Rectal smooth muscle tissue (tissue), 1 donor: ENCODE measurements around the gene APOBEC4.
A peak's percentile ranks its signal among the peaks of the same experiment; 100 is the strongest.
"Not testable (repeated sequence)": the region's sequence is repeated elsewhere in the genome, so short reads cannot be mapped to it uniquely, and the experiment has no call there.

Experiments
- H3K27ac ChIP-seq: one replicate; pipeline ENCODE4 v1.7.0; 2013; ENCODE audit warnings: low read depth, low read length, inconsistent platforms
- H3K27me3 ChIP-seq: one replicate; pipeline ENCODE4 v1.7.0; 2013; ENCODE audit warnings: low read length; ENCODE audit not compliant: control insufficient read depth, insufficient read depth
- H3K36me3 ChIP-seq: one replicate; pipeline ENCODE4 v1.7.0; 2013; ENCODE audit warnings: low read length; ENCODE audit not compliant: control insufficient read depth, insufficient read depth
- H3K4me1 ChIP-seq: one replicate; pipeline ENCODE4 v1.7.0; 2013; ENCODE audit warnings: low read length; ENCODE audit not compliant: control insufficient read depth, insufficient read depth
- H3K4me3 ChIP-seq: one replicate; pipeline ENCODE4 v1.7.0; 2013; ENCODE audit warnings: low read length
- H3K9ac ChIP-seq: one replicate; pipeline ENCODE4 v1.7.0; 2013; ENCODE audit warnings: low read length

The APOBEC4 gene

GRCh38 chr1:183622884-183623785 is 30.0 kb downstream of the APOBEC4 start:
- Histone ChIP-seq H3K9ac (no peak overlapping the region), H3K36me3 (no peaks in the 10 kb centered on the region), H3K4me1 (peaks cover 5% of the 10 kb centered on the region), H3K4me3 (no peak overlapping the region), H3K27ac (peak overlapping the region; percentile 10), H3K27me3 (no peaks in the 10 kb centered on the region)

- H3K36me3 ChIP-seq, result no peaks in the 10 kb centered on the region
- H3K27ac ChIP-seq, result no peak overlapping the region
- no peak overlapping the region for H3K4me3 ChIP-seq
- H3K9ac ChIP-seq, result no peak overlapping the region
- H3K4me1 ChIP-seq, result peaks cover 4% of the 10 kb centered on the region
- no peaks in the 10 kb centered on the region for H3K27me3 ChIP-seq
Measured at GRCh38 chr1:183622013-183622412, 31.1 kb downstream of the APOBEC4 start.

GRCh38 chr1:183620311-183620710 is 32.8 kb downstream of the APOBEC4 start:
- no peak overlapping the region for H3K27ac ChIP-seq
- no peaks in the 10 kb centered on the region for H3K4me1 ChIP-seq
- no peaks in the 10 kb centered on the region for H3K36me3 ChIP-seq
- no peak overlapping the region for H3K9ac ChIP-seq
- no peak overlapping the region for H3K4me3 ChIP-seq
- no peaks in the 10 kb centered on the region for H3K27me3 ChIP-seq

- H3K4me3 ChIP-seq, result no peak overlapping the region
- no peaks in the 10 kb centered on the region for H3K36me3 ChIP-seq
- H3K27me3 ChIP-seq, result no peaks in the 10 kb centered on the region
- H3K27ac ChIP-seq, result no peak overlapping the region
- no peak overlapping the region for H3K9ac ChIP-seq
- H3K4me1 ChIP-seq, result no peaks in the 10 kb centered on the region
Measured at GRCh38 chr1:183619781-183620180, 33.3 kb downstream of the APOBEC4 start.

GRCh38 chr1:183618202-183618601 is 34.9 kb downstream of the APOBEC4 start:
- not testable (repeated sequence) for H3K36me3 ChIP-seq, H3K9ac ChIP-seq, H3K27ac ChIP-seq, H3K4me1 ChIP-seq, H3K4me3 ChIP-seq, H3K27me3 ChIP-seq

GRCh38 chr1:183612975-183613374 is 40.1 kb downstream of the APOBEC4 start:
- not testable (repeated sequence) for H3K36me3 ChIP-seq

GRCh38 chr1:183612407-183612806 is 40.7 kb downstream of the APOBEC4 start:
- Histone ChIP-seq H3K9ac (no peak overlapping the region), H3K4me3 (no peak overlapping the region), H3K27ac (no peak overlapping the region)

More at GRCh38 chr1:183612975-183613374, 40.1 kb downstream of the APOBEC4 start:
- not testable (repeated sequence) for H3K9ac ChIP-seq, H3K27me3 ChIP-seq, H3K4me3 ChIP-seq, H3K27ac ChIP-seq
- H3K4me1 ChIP-seq, result peaks cover 10% of the 10 kb centered on the region

GRCh38 chr1:183611021-183611420 is 42.1 kb downstream of the APOBEC4 start:
- no peak overlapping the region for H3K27ac ChIP-seq
- H3K9ac ChIP-seq, result no peak overlapping the region
- no peak overlapping the region for H3K4me3 ChIP-seq
- peaks cover 10% of the 10 kb centered on the region for H3K4me1 ChIP-seq
- no peaks in the 10 kb centered on the region for H3K36me3 ChIP-seq
- H3K27me3 ChIP-seq, result no peaks in the 10 kb centered on the region

More at GRCh38 chr1:183612407-183612806, 40.7 kb downstream of the APOBEC4 start:
- no peaks in the 10 kb centered on the region for H3K36me3 ChIP-seq
- no peaks in the 10 kb centered on the region for H3K27me3 ChIP-seq
- peaks cover 10% of the 10 kb centered on the region for H3K4me1 ChIP-seq

- peaks cover 10% of the 10 kb centered on the region for H3K4me1 ChIP-seq
- H3K4me3 ChIP-seq, result no peak overlapping the region
- H3K27me3 ChIP-seq, result no peaks in the 10 kb centered on the region
- H3K36me3 ChIP-seq, result no peaks in the 10 kb centered on the region
- H3K9ac ChIP-seq, result no peak overlapping the region
- no peak overlapping the region for H3K27ac ChIP-seq
Measured at GRCh38 chr1:183609759-183610452, 43.2 kb downstream of the APOBEC4 start.

- H3K4me3 ChIP-seq, result no peak overlapping the region
- no peak overlapping the region for H3K27ac ChIP-seq
- peaks cover 10% of the 10 kb centered on the region for H3K4me1 ChIP-seq
- H3K9ac ChIP-seq, result no peak overlapping the region
- no peaks in the 10 kb centered on the region for H3K36me3 ChIP-seq
- H3K27me3 ChIP-seq, result no peaks in the 10 kb centered on the region
Measured at GRCh38 chr1:183609313-183609712, 43.8 kb downstream of the APOBEC4 start.

- no peaks in the 10 kb centered on the region for H3K27me3 ChIP-seq
- peaks cover 10% of the 10 kb centered on the region for H3K4me1 ChIP-seq
- no peak overlapping the region for H3K9ac ChIP-seq
- no peak overlapping the region for H3K27ac ChIP-seq
- H3K4me3 ChIP-seq, result no peak overlapping the region
- no peaks in the 10 kb centered on the region for H3K36me3 ChIP-seq
Measured at GRCh38 chr1:183607322-183607980, 45.7 kb downstream of the APOBEC4 start.

GRCh38 chr1:183605904-183606303 is 47.2 kb downstream of the APOBEC4 start:
- Histone ChIP-seq H3K27ac (no peak overlapping the region), H3K4me3 (no peak overlapping the region)

More at GRCh38 chr1:183605904-183606303, 47.2 kb downstream of the APOBEC4 start:
- Histone ChIP-seq H3K27me3 (no peaks in the 10 kb centered on the region), H3K4me1 (peaks cover 10% of the 10 kb centered on the region), H3K9ac (no peak overlapping the region), H3K36me3 (no peaks in the 10 kb centered on the region)
